ENCODE data around the gene BCORL1. TPM values are rescaled to one million over a fixed set of nuclear protein-coding genes. Genes with fewer than 3 reads are reported as not detected.

The BCORL1 gene
- polyA plus RNA-seq, 1 of the 3 experiments (the other 2 are of a cell fraction): 4.2 TPM

- no peak for TF ChIP-seq CHD2 (IDR thresholded peaks at IDR 0.05; ENCODE audit: low read length, partially characterized antibody)
Observed at GRCh38 chrX:129938081-129938480, 44.4 kb upstream of the BCORL1 start (continued).

DNA sequence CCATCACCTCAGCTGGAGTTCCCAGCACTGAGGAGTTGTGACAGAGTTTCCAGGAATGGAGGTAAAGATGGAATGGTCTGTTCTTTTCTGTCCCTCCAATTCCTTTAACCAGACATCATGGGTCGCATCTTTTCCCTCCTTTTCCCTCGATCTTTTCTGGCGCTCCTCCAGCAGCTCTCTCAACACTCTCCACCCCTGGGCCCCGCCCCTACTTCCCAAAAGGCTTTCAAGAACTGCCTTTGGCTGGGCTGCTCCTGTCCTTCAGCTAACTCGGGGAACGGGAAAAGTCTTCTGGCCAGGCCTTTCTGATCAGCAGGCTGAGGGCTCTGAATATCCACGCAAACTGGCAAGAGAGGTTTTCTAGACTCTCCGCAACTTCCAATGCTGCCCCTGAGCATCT lies 42.4 kb upstream of the BCORL1 start:
- H3K36me3 ChIP-seq (replicated peaks in 1 of 2; ENCODE audit: control insufficient read depth in 1 of 2, insufficient read depth in 2 of 2, low read length in 1 of 2): no peaks in the 10 kb centered on the region

DNA sequence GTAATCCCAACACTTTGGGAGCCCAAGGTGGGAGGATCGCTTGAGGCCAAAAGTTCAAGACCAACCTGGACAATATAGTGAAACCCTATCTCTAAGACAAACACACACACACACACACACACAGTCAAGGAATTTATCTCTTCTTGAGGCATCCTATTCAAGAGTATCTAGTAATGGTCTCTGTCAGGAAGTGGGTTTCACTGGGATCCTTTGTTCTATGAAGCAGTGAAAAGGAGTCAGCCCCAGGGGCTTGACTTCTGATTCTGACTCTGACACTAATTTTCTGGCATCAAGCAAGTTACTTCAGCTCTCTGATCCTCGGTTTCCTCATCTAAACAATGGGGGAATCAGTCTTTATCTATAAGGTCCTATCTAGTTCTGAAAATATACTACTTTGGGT lies 41.7 kb upstream of the BCORL1 start:
- Histone ChIP-seq H4K20me1 (ENCODE audit: insufficient read depth) (no peaks in the 10 kb centered on the region), H3K9me3 (no peaks in the 10 kb centered on the region), H3K27ac (ENCODE audit: low read depth in 2 of 2, low read length in 1 of 2) (no peak overlapping the region), H3K79me2 (ENCODE audit: insufficient read depth) (no peaks in the 10 kb centered on the region), H2AFZ (ENCODE audit: low read depth) (no peak overlapping the region), H3K27me3 (ENCODE audit: insufficient read depth) (peaks cover 23% of the 10 kb centered on the region; the same call in 1 of the 2 replicates), H3K9ac (no peak overlapping the region), H3F3A (replicated peaks; ENCODE audit: insufficient read depth) (peaks cover 4% of the 10 kb centered on the region), H3K4me1 (ENCODE audit: control insufficient read depth in 1 of 2, insufficient read depth in 2 of 2, low read depth in 1 of 2, low read length in 1 of 2) (no peaks in the 10 kb centered on the region), H3K4me3 (ENCODE audit: low read depth in 2 of 2, low read length in 1 of 2) (no peak overlapping the region), H3K36me3 (replicated peaks in 1 of 2; ENCODE audit: control insufficient read depth in 1 of 2, insufficient read depth in 2 of 2, low read length in 1 of 2) (no peaks in the 10 kb centered on the region), H3K4me2 (no peak overlapping the region), H3K9me2 (no peaks in the 10 kb centered on the region)
- CTCF ChIA-PET: interaction anchor here (1.3 kb wide), 1 partner anchor 15 kb away, joined by 7 read pairs; no protein-coding TSS in a partner anchor
- DNase-seq: no peak
- WGBS (ENCODE audit: low lambda C conversion rate): 21% methylated on average over 2 of the region's 2 CpGs
- TF ChIP-seq NRF1 (IDR thresholded peaks at IDR 0.05; ENCODE audit: low read depth, low read length) (no peak), RAD21 (IDR thresholded peaks at IDR 0.05; ENCODE audit: low read length) (no peak), YY1 (IDR thresholded peaks at IDR 0.05; ENCODE audit: low read depth) (no peak), EZH2phosphoT487 (IDR thresholded peaks at IDR 0.05; ENCODE audit: borderline replicate concordance, low read depth) (no peak), SMC3 (IDR thresholded peaks at IDR 0.05; ENCODE audit: low read depth, low read length) (no peak), FOSL2 (IDR thresholded peaks at IDR 0.05; ENCODE audit: borderline replicate concordance, low read depth) (no peak), ZBTB33 (IDR thresholded peaks at IDR 0.05; ENCODE audit: borderline replicate concordance, low read depth) (no peak), REST (IDR thresholded peaks at IDR 0.05; ENCODE audit: low read depth, low read length) (no peak)
- POLR2A ChIA-PET: no interaction called here

More for the DNA sequence above, 42.4 kb upstream of the BCORL1 start:
- no peak overlapping the region for H3K4me2 ChIP-seq
- H4K20me1 ChIP-seq (ENCODE audit: insufficient read depth): no peaks in the 10 kb centered on the region
- ChIA-PET CTCF (no interaction called here), POLR2A (no interaction called here)
- no peaks in the 10 kb centered on the region for H3K9me3 ChIP-seq
- no peaks in the 10 kb centered on the region for H3K79me2 ChIP-seq (ENCODE audit: insufficient read depth)
- no peak overlapping the region for H3K9ac ChIP-seq
- no peaks in the 10 kb centered on the region for H3K9me2 ChIP-seq
- H2AFZ ChIP-seq (ENCODE audit: low read depth): no peak overlapping the region
- H3K4me1 ChIP-seq (ENCODE audit: control insufficient read depth in 1 of 2, insufficient read depth in 2 of 2, low read depth in 1 of 2, low read length in 1 of 2): no peaks in the 10 kb centered on the region
- no peak for TF ChIP-seq ELF1 (IDR thresholded peaks at IDR 0.05)
- no peak for TF ChIP-seq MEF2A (IDR thresholded peaks at IDR 0.05; ENCODE audit: borderline replicate concordance, low read depth)
- no peak for TF ChIP-seq TEAD4 (IDR thresholded peaks at IDR 0.05; ENCODE audit: borderline replicate concordance, insufficient read depth)
- TF ChIP-seq GABPA (IDR thresholded peaks at IDR 0.05; ENCODE audit: low read depth): no peak
- TF ChIP-seq SMC3 (IDR thresholded peaks at IDR 0.05; ENCODE audit: low read depth, low read length): no peak
- TF ChIP-seq SIN3A (IDR thresholded peaks at IDR 0.05; ENCODE audit: borderline replicate concordance, low read depth, low read length): no peak
- no peak for TF ChIP-seq GATA2 (CRISPR knock-in tag; IDR thresholded peaks at IDR 0.05)
- no peak for TF ChIP-seq NFIC (IDR thresholded peaks at IDR 0.05; ENCODE audit: borderline replicate concordance)
- TF ChIP-seq TCF12 (IDR thresholded peaks at IDR 0.05): no peak
- H3K4me3 ChIP-seq (ENCODE audit: low read depth in 2 of 2, low read length in 1 of 2): no peak overlapping the region
- H3F3A ChIP-seq (replicated peaks; ENCODE audit: insufficient read depth): peaks cover 4% of the 10 kb centered on the region
- H3K27me3 ChIP-seq (ENCODE audit: insufficient read depth): peaks cover 30% of the 10 kb centered on the region; the same call in 1 of the 2 replicates
- DNase-seq: no peak
- H3K27ac ChIP-seq (ENCODE audit: low read depth in 2 of 2, low read length in 1 of 2): no peak overlapping the region
- 32% methylated on average over 7 of the region's 8 CpGs for WGBS (ENCODE audit: low lambda C conversion rate)

All from SK-N-SH (cell line).